NCI-H345 treated with DMSO at 0.1 percent for 48 hours (cell line): ENCODE data around the gene ENPP4.
"Not testable (repeated sequence)": the region's sequence is repeated elsewhere in the genome, so short reads cannot be mapped to it uniquely, and the experiment has no call there.

Source experiments
- DNase-seq: peaks from one replicate; lab custom pipeline; 2025; ENCODE audit not compliant: unreplicated experiment; lab: John Stamatoyannopoulos, UW

The ENPP4 gene

GRCh38 chr6:46129629-46130511 is at the start of gene ENPP4:
TSS of gene ENPP4 (plus strand) at chr6:46129989. CDS start at chr6:46139584, 9,595 bp downstream.
- peak; percentile 96 for DNase-seq

DNA sequence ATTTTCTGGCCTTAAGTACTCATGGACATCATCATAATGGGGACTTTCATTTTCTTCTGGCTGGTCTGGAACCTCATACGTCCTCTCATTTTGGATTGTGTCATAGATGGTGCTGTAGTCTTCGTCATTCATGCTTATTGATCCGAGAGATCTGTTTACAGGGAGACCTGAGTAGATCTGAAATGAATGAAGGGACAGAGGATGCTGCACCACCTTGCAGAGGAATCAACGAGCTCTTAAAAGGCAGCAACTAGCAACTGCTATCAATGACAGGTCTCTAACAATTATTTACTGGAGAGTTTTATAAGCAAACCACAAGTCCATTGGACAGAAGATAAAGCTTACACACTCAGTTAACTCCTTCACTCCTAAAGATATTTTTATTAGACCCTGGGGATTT is 49.7 kb upstream of the ENPP4 start:
- DNase-seq, result no peak

GRCh38 chr6:46085688-46086087 is 44.1 kb upstream of the ENPP4 start:
- not testable (repeated sequence) for DNase-seq

DNA sequence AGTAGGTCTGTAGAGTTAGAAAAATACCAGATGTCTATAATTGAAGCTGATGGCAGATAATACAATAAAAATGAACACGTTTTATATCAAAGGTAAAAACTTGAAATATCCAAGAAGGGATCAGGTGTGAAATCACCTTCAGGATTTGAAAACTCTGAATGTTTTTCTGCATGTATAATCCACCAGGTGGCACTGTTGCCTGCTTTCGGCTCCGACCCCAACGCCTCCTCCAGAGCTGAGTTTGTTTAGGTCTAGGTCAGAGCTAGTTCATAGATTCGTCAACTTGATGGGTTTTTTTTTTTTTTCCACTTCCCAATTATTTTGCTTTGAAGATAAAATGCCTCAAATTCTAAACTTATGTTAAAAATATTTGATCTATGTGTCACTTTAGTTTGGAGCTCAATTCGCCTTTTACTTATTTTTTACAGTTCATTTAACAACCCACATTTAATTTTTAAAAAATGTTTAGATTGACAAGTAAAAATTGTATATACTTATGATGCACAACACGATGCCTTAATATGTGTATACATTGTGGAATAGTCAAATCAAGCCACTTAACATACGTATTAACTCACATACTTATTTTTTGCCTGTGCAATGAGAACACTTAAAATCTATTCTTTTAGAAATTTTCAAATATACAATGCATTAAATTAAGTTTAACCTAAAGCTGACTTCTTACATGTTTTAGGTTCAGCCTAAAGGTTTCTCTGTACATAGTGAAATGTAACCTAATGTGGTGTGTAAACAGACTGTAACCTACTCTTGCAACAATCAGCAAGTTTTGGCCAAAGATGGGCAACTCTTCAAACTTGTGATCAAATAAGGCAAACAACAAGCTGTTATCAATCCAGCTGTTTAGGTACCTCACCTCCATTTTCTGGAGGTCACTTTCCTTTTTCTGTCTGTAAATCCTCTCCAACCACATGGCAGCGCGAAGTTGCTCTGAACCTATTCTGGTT is 39.4 kb upstream of the ENPP4 start:
- DNase-seq, result peak; percentile 61

GRCh38 chr6:46091080-46091478 is 38.7 kb upstream of the ENPP4 start:
- DNase-seq, result no peak

GRCh38 chr6:46095251-46095650 is 34.5 kb upstream of the ENPP4 start:
- no peak for DNase-seq

GRCh38 chr6:46097366-46097765 is 32.4 kb upstream of the ENPP4 start:
- no peak for DNase-seq

GRCh38 chr6:46098678-46099077 is 31.1 kb upstream of the ENPP4 start:
- peak; percentile 61 for DNase-seq

DNA sequence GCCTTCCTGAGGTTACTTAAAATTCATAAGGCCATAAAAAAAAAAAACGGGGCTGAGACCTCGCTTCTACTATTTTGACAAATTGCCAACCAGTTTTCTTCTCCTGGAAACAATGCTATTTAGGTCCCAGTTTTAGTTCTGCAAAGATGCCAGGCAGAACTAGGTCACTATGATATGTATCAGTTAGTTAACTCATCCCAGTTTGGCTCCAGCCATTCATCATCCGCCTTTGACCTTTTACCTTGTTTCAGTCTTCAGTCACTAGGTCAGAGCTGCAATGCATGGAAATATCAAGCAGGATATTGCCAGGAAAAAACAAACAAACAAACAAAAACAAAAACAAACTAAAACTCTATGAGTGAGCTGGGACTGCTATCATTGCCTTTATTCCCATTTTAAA is 29.8 kb upstream of the ENPP4 start:
- no peak for DNase-seq

DNA sequence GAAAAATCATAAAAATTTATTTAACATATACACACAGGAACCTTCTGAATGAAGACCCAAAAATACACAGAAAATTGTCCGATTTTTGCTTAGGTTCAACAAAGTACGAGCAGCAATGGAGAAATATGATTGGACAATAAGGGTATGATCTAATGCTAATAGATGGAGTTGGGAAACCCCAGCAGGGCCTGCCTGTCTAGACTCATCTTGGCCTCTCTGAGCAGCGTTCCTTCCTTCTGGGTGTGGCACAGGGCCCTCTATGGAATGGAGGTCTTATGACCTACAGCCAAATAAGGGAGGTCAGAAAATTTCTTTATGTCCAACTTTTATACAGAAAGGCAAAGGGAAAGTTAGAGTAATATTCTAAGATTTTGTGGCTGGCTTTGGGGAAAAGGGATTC is 27.7 kb upstream of the ENPP4 start:
- DNase-seq, result no peak

GRCh38 chr6:46103441-46104115 is 26.2 kb upstream of the ENPP4 start:
- DNase-seq, result no peak

GRCh38 chr6:46104209-46104608 is 25.6 kb upstream of the ENPP4 start:
- DNase-seq, result no peak

DNA sequence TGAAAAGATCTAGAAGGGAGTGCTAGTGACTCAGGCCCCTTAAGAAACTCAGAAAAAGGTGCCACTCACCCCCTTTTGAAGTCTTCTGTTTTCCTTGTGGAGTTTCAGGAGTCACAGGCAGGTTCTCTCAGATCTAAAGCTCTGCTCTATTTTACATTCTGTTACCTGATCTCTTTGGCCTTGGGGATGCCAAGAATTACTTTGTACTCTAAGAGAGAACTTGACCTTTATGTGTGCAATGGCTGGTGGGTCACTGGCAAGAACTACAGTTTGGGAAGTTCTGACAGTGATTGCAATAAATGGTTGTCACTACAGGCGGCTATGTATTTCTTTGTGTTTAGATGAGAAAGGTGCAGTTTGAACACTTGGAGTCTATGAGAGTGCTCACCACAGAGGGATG is 24.2 kb upstream of the ENPP4 start:
- no peak for DNase-seq

GRCh38 chr6:46113370-46113769 is 16.4 kb upstream of the ENPP4 start:
- peak; percentile 77 for DNase-seq

- no peak for DNase-seq
Observed at GRCh38 chr6:46115634-46116033, 14.2 kb upstream of the ENPP4 start.

- no peak for DNase-seq
Observed at GRCh38 chr6:46116289-46116688, 13.5 kb upstream of the ENPP4 start.

DNA sequence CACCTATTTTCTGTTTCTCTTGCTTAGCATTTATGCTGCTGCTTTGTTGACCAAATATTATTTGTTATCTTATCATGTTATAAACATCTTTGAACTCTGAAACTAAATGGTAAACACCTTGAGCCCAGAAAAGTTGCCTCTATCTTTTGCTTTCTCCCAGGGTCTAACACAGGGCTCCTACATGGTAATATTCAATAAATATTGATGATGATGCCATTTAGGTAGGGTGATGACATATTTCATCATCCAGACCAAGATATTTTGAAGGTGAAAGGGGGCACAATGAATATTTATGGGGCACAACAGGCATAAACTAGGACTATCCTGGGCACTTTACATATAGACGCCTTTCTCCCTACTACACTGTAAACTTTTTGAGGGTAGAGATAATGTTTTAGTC is 11.6 kb upstream of the ENPP4 start:
- no peak for DNase-seq

DNA sequence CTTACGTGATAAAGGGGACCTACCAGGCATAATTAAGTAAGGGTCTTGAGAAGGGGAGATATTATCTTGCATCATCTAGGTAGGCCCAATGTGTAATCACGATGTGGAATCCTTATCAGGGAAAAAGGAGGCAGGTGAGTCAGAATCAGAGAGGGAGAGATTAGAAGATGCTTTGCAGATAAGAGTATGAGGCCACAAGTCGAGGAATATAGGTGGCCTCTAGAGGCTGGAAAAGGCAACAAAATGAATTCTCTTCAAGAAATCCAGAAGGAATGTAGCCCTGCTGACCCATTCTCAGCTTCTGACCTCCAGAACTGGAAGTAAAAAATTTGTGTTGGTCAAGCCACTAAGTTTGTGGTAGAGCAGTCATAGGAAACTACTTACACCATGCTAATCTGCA is 11.0 kb upstream of the ENPP4 start:
- no peak for DNase-seq

DNA sequence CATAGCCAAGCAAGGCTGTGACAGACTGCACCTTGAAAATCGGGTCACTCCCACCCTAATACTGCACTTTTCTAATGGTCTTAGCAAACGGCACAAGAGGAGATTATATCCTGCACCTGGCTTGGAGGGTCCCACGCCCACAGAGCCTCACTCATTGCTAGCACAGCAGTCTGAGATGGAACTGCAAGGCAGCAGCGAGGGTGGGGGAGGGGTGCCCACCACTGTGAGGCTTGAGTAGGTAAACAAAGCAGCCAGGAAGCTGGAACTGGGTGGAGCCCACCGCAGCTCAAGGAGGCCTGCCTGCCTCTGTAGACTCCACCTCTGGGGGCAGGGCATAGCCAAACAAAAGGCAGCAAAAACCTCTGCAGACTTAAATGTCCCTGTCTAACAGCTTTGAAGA is 10.1 kb upstream of the ENPP4 start:
- DNase-seq, result not testable (repeated sequence)

GRCh38 chr6:46128476-46128875 is 1.3 kb upstream of the ENPP4 start:
- no peak for DNase-seq

- DNase-seq, result no peak
Observed at GRCh38 chr6:46129291-46129628, 529 bp upstream of the ENPP4 start.
